HEK293T (cell line): ENCODE results near the gene CHAMP1.
"Not testable (repeated sequence)": the region's sequence is repeated elsewhere in the genome, so short reads cannot be mapped to it uniquely, and the experiment has no call there.

Source experiments
- BHLHE40 ChIP-seq: fragments of 450-650 bp; IDR thresholded peaks from 2 replicates; pipeline ENCODE4 v1.6.1; 2016; ENCODE audit warnings: mild to moderate bottlenecking, moderate library complexity, borderline replicate concordance
- HDGF ChIP-seq: fragments of 450-650 bp; IDR thresholded peaks from 2 replicates; pipeline ENCODE4 v1.6.1; 2017; ENCODE audit warnings: antibody characterized with exemption, borderline replicate concordance
- L3MBTL2 ChIP-seq: fragments of 450-650 bp; conservative IDR thresholded peaks from 2 replicates; pipeline ENCODE4 v1.6.1; 2016; ENCODE audit warnings: mild to moderate bottlenecking
- SUZ12 ChIP-seq: fragments of 450-650 bp; IDR thresholded peaks from 2 replicates; pipeline ENCODE4 v1.6.1; 2016; ENCODE audit warnings: mild to moderate bottlenecking
- ZNF384 ChIP-seq: fragments of 450-650 bp; IDR thresholded peaks from 2 replicates; pipeline ENCODE4 v1.6.1; 2016
- TF ChIP-seq, protein P1 (sequence below): fragments of 450-650 bp; IDR thresholded peaks from 2 replicates; pipeline ENCODE4 v1.6.1; 2016

DNA sequence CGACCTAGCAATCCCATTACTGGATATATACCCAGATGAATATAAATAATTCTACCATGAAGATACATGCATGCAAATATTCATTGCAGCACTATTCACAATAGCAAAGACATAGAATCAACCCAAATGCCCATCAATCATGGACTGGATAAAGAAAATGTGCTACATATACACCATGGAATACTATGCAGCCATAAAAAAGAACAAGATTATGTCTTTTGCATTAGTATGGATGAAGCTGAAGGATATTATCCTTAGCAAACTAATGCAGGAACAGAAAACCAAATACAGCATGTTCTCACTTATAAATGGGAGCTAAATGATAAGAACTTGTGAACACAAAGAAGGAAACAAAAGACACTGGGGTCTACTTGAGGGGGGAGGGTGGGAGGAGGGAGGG lies 22.2 kb downstream of the CHAMP1 start:
- not testable (repeated sequence) for TF ChIP-seq SUZ12, HDGF, BHLHE40, ZNF384, L3MBTL2
- TF ChIP-seq, protein P1, sequence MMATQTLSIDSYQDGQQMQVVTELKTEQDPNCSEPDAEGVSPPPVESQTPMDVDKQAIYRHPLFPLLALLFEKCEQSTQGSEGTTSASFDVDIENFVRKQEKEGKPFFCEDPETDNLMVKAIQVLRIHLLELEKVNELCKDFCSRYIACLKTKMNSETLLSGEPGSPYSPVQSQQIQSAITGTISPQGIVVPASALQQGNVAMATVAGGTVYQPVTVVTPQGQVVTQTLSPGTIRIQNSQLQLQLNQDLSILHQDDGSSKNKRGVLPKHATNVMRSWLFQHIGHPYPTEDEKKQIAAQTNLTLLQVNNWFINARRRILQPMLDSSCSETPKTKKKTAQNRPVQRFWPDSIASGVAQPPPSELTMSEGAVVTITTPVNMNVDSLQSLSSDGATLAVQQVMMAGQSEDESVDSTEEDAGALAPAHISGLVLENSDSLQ, result not testable (repeated sequence)
